ENCODE measurements around the gene ART4.

ART4 gene

DNA sequence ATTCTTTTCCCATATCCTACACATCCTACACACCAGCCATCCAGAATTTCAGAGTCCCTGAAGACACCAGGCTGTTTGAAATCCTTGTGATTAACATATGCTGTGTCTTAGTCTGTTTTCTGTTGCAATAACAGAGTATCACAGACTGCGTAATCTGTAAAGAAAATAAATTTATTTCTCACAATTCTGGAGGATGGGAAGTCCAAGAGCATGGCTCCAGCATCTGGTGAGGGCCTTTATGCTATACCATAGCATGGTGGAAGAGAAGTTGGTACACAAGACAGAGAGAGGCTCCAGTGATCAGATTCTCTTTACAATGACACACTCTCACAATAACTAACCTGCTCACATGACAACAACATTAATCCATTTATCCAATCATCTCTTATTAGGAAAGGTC is 4.1 kb downstream of the ART4 start:
- Histone ChIP-seq H3K9me3 (ENCODE audit: low read length) (no peaks in the 10 kb centered on the region), H4K20me1 (ENCODE audit: insufficient read depth, low read length) (no peaks in the 10 kb centered on the region), H3K9me2 (ENCODE audit: low read depth, low read length) (no peaks in the 10 kb centered on the region), H3K4me2 (ENCODE audit: low read length) (no peak overlapping the region), H3K79me2 (ENCODE audit: insufficient read depth, low read length) (no peaks in the 10 kb centered on the region), H3K27me3 (ENCODE audit: insufficient read depth, low read length) (no peaks in the 10 kb centered on the region; the same call in 1 of the 2 replicates), H3K9ac (ENCODE audit: low read length) (no peak overlapping the region), H3F3A (ENCODE audit: insufficient read depth, low read length) (no peaks in the 10 kb centered on the region), H3K27ac (ENCODE audit: low read depth, low read length, poor library complexity, severe bottlenecking) (no peak overlapping the region), H2AFZ (ENCODE audit: low read length) (no peak overlapping the region), H3K36me3 (ENCODE audit: insufficient read depth, low read length) (no peaks in the 10 kb centered on the region), H3K4me1 (ENCODE audit: insufficient read depth, low read length, severe bottlenecking) (no peaks in the 10 kb centered on the region), H3K4me3 (ENCODE audit: low read depth, low read length, poor library complexity, severe bottlenecking) (no peak overlapping the region)
- TF ChIP-seq EZH2 (IDR thresholded peaks at IDR 0.05; ENCODE audit: borderline replicate concordance, low read length) (no peak), CTCF (IDR thresholded peaks at IDR 0.05; ENCODE audit: low read length) (no peak)

DNA sequence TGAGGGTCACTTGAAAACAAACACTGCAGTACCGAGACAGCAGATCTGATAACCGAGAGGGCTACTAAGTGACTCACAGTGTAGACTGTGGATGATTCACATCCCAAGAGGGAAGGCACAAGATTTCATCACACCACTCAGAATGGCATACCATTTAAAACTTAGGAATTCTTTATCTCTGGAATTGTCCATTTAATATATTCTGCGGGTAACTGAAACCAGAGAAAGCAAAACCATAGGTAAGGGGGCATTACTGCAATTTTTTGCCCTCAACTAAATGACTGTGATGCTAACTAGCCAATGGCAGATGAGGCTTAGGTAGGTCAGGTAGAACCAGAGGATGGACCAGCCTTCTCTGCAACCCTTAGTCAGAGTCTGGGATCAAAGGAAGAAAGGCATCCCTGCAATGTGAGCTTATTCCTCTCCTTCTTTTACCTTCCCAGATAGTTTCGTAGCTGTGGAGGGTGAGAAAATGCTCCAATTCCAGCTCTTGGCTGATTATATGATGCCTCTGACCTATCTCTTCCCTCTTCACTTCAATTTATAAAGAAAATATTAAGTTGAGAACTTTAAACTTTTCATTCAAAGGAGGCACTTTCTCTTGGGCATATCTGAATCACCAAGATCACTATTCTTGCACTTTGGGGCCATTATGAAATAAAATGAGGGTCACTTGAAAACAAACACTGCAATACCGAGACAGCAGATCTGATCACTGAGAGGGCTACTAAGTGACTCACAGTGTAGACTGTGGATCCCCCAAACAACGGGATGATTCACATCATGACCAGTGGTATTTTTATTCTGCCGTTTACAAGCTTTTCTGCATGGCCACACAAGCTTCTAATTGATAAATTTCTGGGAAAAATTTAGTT is 6.8 kb downstream of the ART4 start:
- H3K9ac ChIP-seq (ENCODE audit: low read length), result no peak overlapping the region
- H3K27ac ChIP-seq (ENCODE audit: low read depth, low read length, poor library complexity, severe bottlenecking), result no peak overlapping the region
- H3K9me3 ChIP-seq (ENCODE audit: low read length), result no peaks in the 10 kb centered on the region
- H2AFZ ChIP-seq (ENCODE audit: low read length), result no peak overlapping the region
- H3K27me3 ChIP-seq (ENCODE audit: insufficient read depth, low read length), result no peaks in the 10 kb centered on the region; the same call in 1 of the 2 replicates
- H3F3A ChIP-seq (ENCODE audit: insufficient read depth, low read length), result no peaks in the 10 kb centered on the region
- H3K36me3 ChIP-seq (ENCODE audit: insufficient read depth, low read length), result no peaks in the 10 kb centered on the region
- H3K9me2 ChIP-seq (ENCODE audit: low read depth, low read length), result no peaks in the 10 kb centered on the region
- TF ChIP-seq CTCF (IDR thresholded peaks at IDR 0.05; ENCODE audit: low read length), result no peak
- TF ChIP-seq EZH2 (IDR thresholded peaks at IDR 0.05; ENCODE audit: borderline replicate concordance, low read length), result no peak
- H3K4me1 ChIP-seq (ENCODE audit: insufficient read depth, low read length, severe bottlenecking), result no peaks in the 10 kb centered on the region
- no peak overlapping the region for H3K4me2 ChIP-seq (ENCODE audit: low read length)
- no peaks in the 10 kb centered on the region for H4K20me1 ChIP-seq (ENCODE audit: insufficient read depth, low read length)
- no peaks in the 10 kb centered on the region for H3K79me2 ChIP-seq (ENCODE audit: insufficient read depth, low read length)
- no peak overlapping the region for H3K4me3 ChIP-seq (ENCODE audit: low read depth, low read length, poor library complexity, severe bottlenecking)

DNA sequence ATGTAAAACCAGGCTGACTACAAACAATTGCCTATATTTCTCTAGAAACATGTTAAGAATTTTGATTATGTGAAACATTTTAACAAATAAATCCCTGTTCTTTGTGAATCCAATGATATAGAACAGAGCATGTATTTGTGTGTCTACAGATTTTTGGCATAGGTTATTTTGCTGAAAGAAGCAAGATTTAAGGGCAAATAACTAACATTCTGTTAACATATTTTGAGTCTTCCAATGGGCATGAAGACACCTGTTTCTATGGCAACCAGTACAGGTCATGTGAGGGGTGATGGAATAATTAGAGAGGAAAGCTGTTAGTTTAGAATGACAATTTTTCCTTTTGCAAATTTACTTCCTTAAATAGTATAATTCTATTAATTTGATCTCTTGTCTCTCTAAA is 8.8 kb downstream of the ART4 start:
- Histone ChIP-seq H3K4me1 (ENCODE audit: insufficient read depth, low read length, severe bottlenecking) (no peaks in the 10 kb centered on the region), H3K79me2 (ENCODE audit: insufficient read depth, low read length) (no peaks in the 10 kb centered on the region), H3K9me2 (ENCODE audit: low read depth, low read length) (no peaks in the 10 kb centered on the region), H2AFZ (ENCODE audit: low read length) (no peak overlapping the region), H3K9ac (ENCODE audit: low read length) (no peak overlapping the region), H4K20me1 (ENCODE audit: insufficient read depth, low read length) (no peaks in the 10 kb centered on the region), H3F3A (ENCODE audit: insufficient read depth, low read length) (no peaks in the 10 kb centered on the region), H3K4me2 (ENCODE audit: low read length) (no peak overlapping the region), H3K27me3 (ENCODE audit: insufficient read depth, low read length) (no peaks in the 10 kb centered on the region; the same call in 1 of the 2 replicates), H3K4me3 (ENCODE audit: low read depth, low read length, poor library complexity, severe bottlenecking) (no peak overlapping the region), H3K9me3 (ENCODE audit: low read length) (no peaks in the 10 kb centered on the region), H3K27ac (ENCODE audit: low read depth, low read length, poor library complexity, severe bottlenecking) (no peak overlapping the region), H3K36me3 (ENCODE audit: insufficient read depth, low read length) (no peaks in the 10 kb centered on the region)
- TF ChIP-seq EZH2 (IDR thresholded peaks at IDR 0.05; ENCODE audit: borderline replicate concordance, low read length) (no peak), CTCF (IDR thresholded peaks at IDR 0.05; ENCODE audit: low read length) (no peak)
